Fibroblast of peridontal ligament (primary cell): Measurements from ENCODE around the gene FAM241B.

Experiments used
- DNase-seq: peaks from one replicate; pipeline ENCODE4 v3.0.0-alpha.2; 2010; ENCODE audit errors: extremely low read depth

FAM241B gene

GRCh38 chr10:69649786-69650550 is 19.9 kb downstream of the FAM241B start:
- no peak for DNase-seq

DNA sequence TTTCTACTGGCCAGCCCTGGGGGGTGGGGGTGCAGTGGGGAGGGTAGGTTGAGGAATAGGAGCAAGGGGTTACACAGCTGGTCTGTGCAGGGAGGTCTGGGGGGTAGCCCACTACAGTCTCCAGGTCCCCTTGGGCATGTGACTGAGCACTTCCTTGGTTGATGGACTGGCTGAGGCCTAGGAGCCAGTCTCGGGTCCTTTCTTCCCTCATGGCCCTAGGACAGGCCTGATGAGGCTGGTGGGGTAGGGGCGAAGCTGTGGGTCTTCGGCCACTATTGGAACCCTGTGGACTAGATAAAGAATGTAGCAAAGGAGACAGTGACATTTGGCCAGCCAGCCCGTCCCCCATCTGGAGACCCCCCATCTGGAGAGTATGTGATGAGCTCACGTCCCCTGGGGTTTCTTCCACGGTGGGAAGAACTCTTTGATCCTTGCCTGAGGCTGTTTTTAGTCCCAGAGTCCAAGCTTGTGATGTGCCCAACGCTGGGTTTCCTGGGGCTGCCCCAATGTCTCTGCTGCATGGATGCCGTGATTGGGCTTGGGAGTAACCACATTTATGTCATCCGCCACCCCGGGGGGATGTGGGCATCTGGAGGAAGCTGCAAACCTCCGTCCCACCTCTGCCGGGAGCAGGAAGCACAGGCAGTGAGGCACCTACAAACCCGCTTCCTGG is 20.7 kb downstream of the FAM241B start:
- DNase-seq = no peak

DNA sequence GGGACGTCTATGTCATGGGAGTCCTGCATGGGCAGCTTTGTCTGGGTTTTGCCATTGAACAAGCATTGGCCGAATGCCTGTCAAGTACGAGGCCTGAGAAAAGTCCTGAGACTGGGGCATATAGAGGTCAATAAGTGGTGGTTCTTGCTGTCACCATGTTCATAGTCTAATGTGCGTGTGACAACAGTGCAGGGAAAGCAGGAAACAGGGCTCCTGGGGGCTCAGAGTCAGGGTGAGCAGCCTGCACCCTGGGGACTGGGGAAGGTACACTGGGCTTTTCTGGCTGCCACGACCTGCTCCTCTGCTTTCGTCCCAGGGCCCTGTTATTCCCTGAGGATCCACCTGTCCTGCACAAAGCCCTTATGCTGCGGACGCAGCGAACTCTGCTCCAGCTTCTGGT is 21.3 kb downstream of the FAM241B start:
- DNase-seq = no peak

DNA sequence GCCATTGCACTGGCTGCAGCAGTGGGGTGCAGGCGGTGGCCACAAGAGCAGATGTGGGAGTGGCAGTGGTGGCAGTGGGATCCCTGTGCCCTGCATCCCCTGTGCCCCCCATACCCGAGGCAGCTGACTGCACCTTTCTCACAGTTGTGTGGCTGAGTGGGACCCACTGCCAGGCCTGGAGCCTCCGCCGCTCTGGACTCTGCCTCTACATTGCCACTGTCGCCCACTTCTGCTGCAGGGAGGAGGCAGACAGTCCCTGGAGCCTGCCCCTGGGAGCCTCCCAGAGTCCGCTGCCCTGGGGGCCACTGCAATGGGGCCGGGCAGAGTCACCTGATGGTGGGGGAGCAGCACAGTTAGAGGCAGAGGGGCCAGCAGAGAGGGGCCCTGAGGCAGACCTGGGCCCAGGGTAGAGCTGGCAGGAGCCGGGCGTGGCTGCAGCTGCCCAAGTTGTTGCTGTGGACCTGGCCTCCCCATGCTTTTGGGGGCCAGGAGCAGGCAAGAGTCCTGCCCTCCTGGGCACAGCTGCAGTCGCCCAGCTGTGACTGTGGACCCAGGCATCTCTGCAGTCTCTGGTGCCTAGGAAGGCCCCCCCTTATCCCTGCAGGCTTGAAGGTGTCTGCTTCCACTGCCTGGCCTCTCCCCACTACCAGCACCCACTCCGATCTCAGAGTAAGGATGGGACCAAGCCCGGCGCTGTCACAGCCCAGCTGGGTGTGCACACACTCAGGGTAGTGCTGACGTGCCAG is 22.2 kb downstream of the FAM241B start:
- DNase-seq = no peak

DNA sequence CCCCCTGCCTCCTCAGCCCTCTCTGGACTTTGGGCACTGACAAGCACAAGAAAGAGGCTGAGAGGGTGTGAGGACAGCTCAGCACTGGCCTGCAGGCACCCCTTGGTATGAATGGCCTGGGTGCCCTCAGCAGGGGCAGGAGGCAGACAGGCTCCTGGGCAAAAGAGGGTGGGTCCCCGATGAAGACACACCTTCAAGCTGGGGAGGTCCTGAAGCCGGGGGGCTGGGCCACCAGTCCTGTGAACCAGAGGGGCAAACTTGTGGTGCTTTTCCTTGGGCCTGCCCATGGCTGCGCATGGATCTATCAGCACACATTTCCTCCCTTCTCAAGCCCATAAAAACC is 22.8 kb downstream of the FAM241B start:
- DNase-seq = no peak

GRCh38 chr10:69653561-69653960 is 23.5 kb downstream of the FAM241B start:
- no peak for DNase-seq

DNA sequence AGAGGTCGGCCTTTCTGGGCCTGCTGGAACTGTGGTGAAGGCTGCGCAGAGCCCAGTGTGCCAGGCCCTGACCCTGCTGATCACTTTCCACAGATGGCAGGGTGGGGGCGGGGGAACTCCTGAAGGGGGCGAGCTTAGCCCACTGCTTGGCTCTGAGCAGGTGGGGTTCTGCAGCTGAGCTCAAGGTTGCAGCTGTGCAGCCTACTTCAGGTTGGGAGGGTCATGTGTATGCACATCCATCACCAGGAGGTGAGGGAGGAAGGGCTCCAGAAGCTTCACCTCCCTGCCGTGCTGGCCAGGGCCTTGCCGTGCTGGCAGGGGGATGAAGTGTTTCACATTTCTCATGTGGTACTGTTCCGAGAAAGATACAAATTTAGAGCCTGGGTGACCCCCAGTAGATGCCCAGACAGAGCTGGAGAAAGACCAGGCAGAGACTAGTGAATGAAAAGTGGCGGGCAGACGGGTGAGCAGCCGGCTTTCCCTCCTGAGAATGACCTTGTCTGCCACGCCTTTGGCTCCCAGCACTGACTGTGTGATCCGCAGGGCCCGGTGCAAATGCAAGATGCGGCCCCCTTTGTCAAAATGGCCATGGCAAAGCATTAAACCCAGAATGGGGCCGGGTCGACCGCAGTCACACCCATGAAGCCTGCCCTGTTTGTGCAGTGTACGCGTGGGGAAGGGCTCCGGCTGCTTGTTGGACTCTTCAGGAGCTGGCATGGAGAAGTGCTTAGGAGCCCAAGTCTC is 25.2 kb downstream of the FAM241B start:
- DNase-seq = no peak

DNA sequence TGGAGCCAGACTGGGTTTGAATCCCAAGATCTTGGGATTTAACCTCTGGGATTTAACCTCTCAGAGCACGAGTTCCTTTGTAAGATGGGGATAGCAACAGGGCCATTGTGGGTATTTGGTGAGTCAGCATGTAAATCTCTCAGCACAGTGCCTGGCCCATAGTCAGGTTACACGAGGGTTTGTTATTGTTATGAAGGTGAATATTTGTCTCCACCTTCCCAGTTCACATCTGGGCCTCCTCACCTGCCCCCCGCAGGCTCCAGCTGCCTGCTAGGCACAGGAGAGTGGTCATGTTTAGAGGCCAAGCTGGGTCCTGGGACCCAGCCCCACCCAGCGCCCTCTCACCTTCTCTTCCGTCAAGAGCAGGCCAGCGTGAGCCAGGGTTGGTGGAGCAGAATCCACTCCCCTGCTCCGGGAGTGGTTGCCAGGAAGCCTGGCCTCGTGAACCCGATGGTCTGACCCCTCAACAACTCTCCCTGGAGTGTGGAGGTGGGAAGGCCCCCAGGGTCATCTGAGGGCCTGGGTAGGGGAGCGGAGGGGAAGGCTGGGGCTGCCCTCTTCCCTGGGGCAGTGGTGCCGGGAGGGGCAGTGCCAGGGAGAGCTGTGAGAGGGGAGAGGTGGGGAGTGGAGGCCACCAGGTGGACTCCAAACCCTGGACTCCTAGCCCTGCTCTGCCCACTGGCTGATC is 26.0 kb downstream of the FAM241B start:
- DNase-seq = no peak

DNA sequence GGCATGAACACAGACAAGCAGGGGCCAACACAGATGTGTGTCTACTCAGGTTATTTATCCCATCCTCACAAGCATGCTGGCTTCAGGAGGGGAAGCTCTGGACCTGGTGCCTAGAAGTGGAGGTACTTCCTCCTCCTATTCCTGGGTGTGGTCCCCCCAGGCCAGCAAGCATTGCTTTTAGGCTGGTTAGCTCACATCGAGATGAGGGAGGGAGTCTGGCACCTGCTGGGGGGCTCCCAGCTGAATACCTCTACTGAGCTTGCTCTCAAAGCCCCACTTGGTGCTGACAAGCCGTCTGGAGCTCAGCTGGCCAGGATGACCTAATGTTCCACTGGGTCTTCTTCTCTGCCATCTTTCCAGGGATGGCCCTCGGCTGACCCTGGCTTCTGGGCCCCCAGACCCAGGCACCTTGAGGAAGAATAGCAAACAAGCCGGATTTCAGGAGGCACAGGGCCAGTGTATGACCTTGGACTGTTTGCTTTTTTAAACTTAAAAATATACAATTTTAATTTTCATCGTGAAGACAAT is 26.8 kb downstream of the FAM241B start:
- DNase-seq = no peak

DNA sequence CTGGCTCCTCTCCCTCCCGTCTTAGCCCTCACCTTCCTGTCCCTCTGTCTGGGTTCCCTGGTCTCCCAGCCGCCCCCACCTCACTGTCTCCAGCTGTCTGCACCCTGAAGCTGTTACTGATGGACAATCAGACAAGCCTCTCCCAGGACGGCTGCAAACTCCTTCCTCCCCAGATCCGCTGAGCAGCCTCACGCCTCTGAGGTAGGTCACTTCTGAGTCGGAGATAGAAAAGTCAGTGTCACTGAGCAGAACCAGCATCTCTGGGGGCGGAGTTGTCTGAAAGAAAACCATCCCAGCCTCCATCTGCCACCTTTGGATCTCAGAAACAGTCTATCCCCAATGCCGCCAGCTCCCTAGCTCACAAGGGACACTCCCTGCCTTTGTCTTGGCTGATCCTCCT is 27.4 kb downstream of the FAM241B start:
- no peak for DNase-seq

DNA sequence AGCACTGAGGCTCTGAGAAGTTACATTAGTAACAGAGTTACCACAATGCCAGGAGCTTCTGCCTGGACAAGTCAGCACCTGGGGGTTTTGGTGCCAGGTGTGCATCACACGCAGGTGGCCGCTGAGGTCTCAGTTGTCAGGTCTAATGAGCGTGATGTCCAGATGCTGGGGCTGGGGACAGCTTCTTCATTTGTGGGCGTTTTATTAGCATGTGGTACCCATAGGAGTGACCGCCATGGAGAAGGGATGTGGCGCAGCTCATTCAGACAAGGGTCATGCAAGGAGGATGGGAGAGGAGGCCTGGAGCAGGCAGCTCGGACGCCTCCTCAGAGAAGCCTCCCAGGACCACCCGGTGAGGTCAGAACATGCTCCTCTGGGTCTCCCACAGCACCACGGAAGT is 27.8 kb downstream of the FAM241B start:
- DNase-seq = no peak

DNA sequence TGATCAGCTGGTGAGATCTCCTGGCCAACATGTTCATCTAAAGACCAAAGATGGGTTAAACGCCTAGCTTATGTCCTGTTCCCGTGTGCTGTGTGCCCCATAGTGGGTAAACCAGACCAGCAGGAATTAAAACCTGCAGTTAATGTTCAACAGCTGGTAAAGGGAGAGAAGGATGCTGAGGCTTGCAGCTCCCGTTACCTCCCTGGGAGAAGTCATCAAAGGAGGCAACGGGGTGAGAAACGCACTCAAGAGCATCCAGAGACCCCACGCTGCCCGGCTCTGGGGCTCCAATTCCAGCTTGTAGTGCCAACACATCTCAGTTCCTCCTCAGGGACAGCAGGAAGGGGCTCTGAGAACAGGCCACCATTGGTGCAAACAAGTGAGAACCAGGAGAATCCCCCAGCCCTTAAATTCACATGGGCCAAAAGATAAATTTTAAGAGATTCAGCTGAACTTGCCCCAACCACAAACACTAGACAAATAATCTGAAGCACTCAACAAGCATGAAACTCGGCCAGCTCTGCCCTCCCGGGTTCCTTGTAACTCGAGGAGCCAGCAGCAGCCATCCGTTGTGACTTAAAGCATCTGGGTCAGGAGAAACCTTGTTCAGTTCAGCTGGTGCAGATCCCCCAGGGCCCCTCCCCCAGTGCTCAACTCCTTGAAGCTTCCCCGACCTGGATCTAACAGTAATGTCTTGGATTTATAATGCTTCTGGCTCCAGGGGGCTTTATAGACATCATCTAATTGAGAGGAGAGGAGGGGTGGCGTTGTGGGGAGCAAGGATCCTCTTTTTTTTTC is 29.4 kb downstream of the FAM241B start:
- no peak for DNase-seq

DNA sequence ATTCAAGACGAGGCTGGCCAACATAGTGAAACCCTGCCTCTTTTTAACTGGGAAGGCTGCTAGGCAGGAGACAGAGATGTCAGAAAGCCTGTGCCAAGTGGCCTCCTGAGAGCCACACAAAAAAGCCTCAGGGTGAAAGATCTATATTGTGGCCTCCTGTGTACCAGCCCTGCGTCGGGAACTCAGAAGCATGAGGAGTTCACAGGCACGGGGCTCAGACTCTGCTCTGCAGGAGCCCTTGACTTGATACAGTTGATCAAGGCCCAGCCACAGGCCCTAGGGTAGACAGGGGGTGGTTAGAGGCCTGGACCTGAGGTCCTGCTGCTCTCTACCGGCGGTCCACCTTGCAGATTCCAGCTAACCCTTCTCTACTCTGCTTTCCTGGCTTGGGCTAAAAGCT is 30.2 kb downstream of the FAM241B start:
- DNase-seq = no peak

DNA sequence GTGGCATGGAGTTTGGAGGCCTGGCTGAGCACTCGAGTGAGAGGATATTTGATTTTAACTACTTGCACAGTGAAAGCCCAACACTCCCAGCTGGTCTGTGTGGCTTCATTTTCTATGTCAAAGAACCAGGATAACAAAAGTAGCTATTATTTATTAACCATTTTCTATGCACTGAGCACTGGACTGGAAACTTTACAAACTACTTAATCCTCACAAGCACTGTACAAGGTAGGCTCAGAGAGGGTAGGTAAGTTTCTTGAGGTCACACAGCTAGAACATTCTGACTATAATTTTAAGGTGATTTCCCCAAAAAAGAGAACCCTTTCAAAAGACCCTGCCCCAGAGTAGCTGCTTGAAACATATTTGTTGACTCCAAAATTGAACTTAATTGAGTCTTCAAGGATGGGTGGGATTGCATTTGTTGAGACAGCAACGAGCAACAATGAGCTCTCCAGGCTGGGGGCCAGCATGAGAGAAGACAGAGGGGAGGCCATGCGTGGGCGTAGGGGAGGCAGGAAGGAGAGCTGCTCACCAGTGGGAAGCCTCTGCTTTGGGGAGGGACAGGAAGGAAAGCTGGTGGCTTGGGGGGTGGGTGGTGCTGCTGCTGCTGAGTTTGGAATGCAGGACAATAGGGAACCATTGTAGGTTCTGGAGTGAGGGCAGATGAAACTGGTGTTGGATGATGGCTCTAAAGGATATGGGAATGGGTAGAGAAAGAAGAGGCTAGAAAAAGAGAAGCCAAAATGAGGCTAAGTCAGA is 31.5 kb downstream of the FAM241B start:
- no peak for DNase-seq

- no peak for DNase-seq
Observed at GRCh38 chr10:69662173-69662877, 32.3 kb downstream of the FAM241B start.

DNA sequence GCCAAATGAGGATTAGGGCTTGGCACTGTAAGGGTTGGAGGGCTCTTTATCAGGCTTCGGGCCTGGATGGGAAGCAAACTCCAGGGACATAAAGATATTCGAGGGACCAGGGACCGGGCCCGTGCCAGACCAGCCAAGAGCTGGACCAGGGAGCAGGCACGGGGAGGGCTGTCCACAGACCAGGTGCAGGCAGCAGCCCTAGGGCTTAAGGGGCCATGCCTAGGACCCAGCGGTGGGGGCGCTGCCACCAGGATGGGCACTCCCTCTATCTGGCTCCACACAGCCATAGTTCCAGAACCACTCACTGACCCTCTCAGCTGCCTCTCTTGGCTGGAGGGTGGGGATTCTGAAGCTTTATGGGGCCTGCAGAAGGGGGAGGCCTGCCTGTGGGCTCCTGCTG is 32.9 kb downstream of the FAM241B start:
- DNase-seq = no peak

DNA sequence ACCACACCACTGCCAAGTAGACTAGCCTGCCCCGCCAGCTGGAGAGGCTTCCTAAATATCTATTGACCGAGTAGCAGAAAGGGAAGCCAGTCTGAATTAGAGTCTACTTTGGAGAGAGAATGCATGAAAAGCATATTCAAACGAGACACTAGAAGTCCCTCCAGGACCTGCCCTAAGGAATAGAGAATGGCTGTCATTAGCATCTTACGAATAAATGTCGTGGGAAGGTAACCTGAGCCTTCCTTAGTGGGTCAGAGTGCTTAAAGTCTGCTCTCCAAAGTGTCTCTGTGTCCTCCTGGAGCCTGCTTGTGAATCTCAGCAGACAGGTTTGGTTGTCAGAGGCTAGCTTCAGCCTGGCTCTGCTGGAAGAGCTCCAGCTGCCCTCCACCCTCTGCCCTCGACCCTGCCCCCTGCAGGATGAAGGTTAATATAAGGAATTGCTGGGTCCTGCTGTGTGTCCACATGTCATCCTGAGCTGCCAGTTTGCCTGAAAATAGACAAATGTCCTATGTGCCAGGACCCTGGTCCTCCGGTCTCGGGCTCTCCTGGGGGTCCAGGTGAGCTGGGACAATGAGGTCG is 33.4 kb downstream of the FAM241B start:
- no peak for DNase-seq

- DNase-seq = no peak
Observed at GRCh38 chr10:69665474-69666320, 35.6 kb downstream of the FAM241B start.
